HG02763 (cell line): ENCODE results near the gene KCNJ12.
A peak's percentile ranks its signal among the peaks of the same experiment; 100 is the strongest.
"Not testable (repeated sequence)": the region's sequence is repeated elsewhere in the genome, so short reads cannot be mapped to it uniquely, and the experiment has no call there.

ENCODE experiments used
- ATAC-seq: cut with Tn5 transposase; IDR thresholded peaks from one replicate; pipeline ENCODE4 v1.9.1; 2021; ENCODE audit warnings: mild to moderate bottlenecking, moderate library complexity; ENCODE audit not compliant: unreplicated experiment

The KCNJ12 gene

GRCh38 chr17:21436883-21437836 lies 61.0 kb downstream of the KCNJ12 start:
- not testable (repeated sequence) for ATAC-seq

GRCh38 chr17:21438316-21439014 lies 62.3 kb downstream of the KCNJ12 start:
- ATAC-seq: not testable (repeated sequence)

GRCh38 chr17:21439015-21439336 lies 62.8 kb downstream of the KCNJ12 start:
- ATAC-seq: not testable (repeated sequence)

GRCh38 chr17:21445091-21445650 lies 69.0 kb downstream of the KCNJ12 start:
- ATAC-seq: no peak

- not testable (repeated sequence) for ATAC-seq
These were observed 71.4 kb downstream of the KCNJ12 start for GRCh38 chr17:21447552-21447951.

GRCh38 chr17:21449891-21450290 lies 73.7 kb downstream of the KCNJ12 start:
- not testable (repeated sequence) for ATAC-seq

GRCh38 chr17:21451975-21452374 lies 75.8 kb downstream of the KCNJ12 start:
- no peak for ATAC-seq

- ATAC-seq: no peak
These were observed 76.4 kb downstream of the KCNJ12 start for GRCh38 chr17:21452377-21453143.

GRCh38 chr17:21453144-21453898 lies 77.2 kb downstream of the KCNJ12 start:
- ATAC-seq: no peak

GRCh38 chr17:21454006-21454405 lies 77.8 kb downstream of the KCNJ12 start:
- not testable (repeated sequence) for ATAC-seq

GRCh38 chr17:21454441-21454840 lies 78.3 kb downstream of the KCNJ12 start:
- no peak for ATAC-seq

GRCh38 chr17:21455761-21456160 lies 79.6 kb downstream of the KCNJ12 start:
- no peak for ATAC-seq

- ATAC-seq: not testable (repeated sequence)
These were observed 80.3 kb downstream of the KCNJ12 start for GRCh38 chr17:21456449-21456848.

GRCh38 chr17:21457051-21458026 lies 81.2 kb downstream of the KCNJ12 start:
- peak; percentile 77 for ATAC-seq

- ATAC-seq: no peak
These were observed 81.9 kb downstream of the KCNJ12 start for GRCh38 chr17:21458054-21458453.

- no peak for ATAC-seq
These were observed 83.4 kb downstream of the KCNJ12 start for GRCh38 chr17:21459536-21459935.

- no peak for ATAC-seq
These were observed 84.2 kb downstream of the KCNJ12 start for GRCh38 chr17:21460358-21460757.

GRCh38 chr17:21462237-21462636 lies 86.1 kb downstream of the KCNJ12 start:
- ATAC-seq: no peak

- no peak for ATAC-seq
These were observed 87.1 kb downstream of the KCNJ12 start for GRCh38 chr17:21463204-21463661.
